Neural cell (in vitro differentiated cells): ENCODE measurements around the gene ADAMTS15. TPM values are rescaled to one million over a fixed set of nuclear protein-coding genes. Genes with fewer than 3 reads are reported as not detected.

Experiments used
- H2AFZ ChIP-seq: fragments of 200-600, 300-800 bp; sonication (generic), shearing (Covaris generic); 2 replicates; pipeline ENCODE4 v1.6.0; 2014; ENCODE audit warnings: low read depth, mild to moderate bottlenecking, antibody characterized with exemption, low read length, moderate library complexity
- H3F3A ChIP-seq: fragments of 200-600 bp; shearing (Covaris generic); 2 replicates; pipeline ENCODE4 v1.6.1; 2016; ENCODE audit warnings: mild to moderate bottlenecking, moderate library complexity, mixed read lengths, antibody characterized with exemption, low read length; ENCODE audit not compliant: insufficient read depth, poor library complexity, severe bottlenecking
- H3K27ac ChIP-seq: fragments of 200-600, 300-800 bp; sonication (generic), shearing (Covaris generic); 2 replicates; pipeline ENCODE4 v1.5.1; 2014; ENCODE audit warnings: mild to moderate bottlenecking, low read length, moderate library complexity
- H3K27me3 ChIP-seq: fragments of 300-800, 200-600 bp; sonication (generic), shearing (Covaris generic); 2 replicates; pipeline ENCODE4 v1.6.0; 2014; ENCODE audit warnings: mild to moderate bottlenecking, low read depth, low read length, moderate library complexity; ENCODE audit not compliant: insufficient read depth
- H3K36me3 ChIP-seq: fragments of 300-800, 200-600 bp; sonication (generic), shearing (Covaris generic); 2 replicates; pipeline ENCODE4 v1.5.1; 2014; ENCODE audit warnings: mild to moderate bottlenecking, antibody characterized with exemption, low read length, moderate library complexity; ENCODE audit not compliant: insufficient read depth
- H3K4me2 ChIP-seq: fragments of 300-800, 200-600 bp; sonication (generic), shearing (Covaris generic); 2 replicates; pipeline ENCODE4 v1.6.0; 2014; ENCODE audit warnings: mild to moderate bottlenecking, low read length
- H3K4me3 ChIP-seq: fragments of 300-800, 200-600 bp; sonication (generic), shearing (Covaris generic); 2 replicates; pipeline ENCODE4 v1.5.1; 2014; ENCODE audit warnings: mild to moderate bottlenecking, low read length, moderate library complexity
- H3K79me2 ChIP-seq: fragments of 200-600 bp; shearing (Covaris generic); replicated peaks from 2 replicates; pipeline ENCODE4 v1.6.0; 2014; ENCODE audit warnings: mild to moderate bottlenecking, low read length, moderate library complexity; ENCODE audit not compliant: insufficient read depth
- H3K9ac ChIP-seq: fragments of 300-800, 200-600 bp; sonication (generic), shearing (Covaris generic); 2 replicates; pipeline ENCODE4 v1.6.1; 2016; ENCODE audit warnings: mild to moderate bottlenecking, low read length, mixed read lengths
- H3K9me2 ChIP-seq: fragments of 200-600 bp; shearing (Covaris generic); 2 replicates; pipeline ENCODE4 v1.6.1; 2016; ENCODE audit warnings: mild to moderate bottlenecking, low read length, mixed read lengths; ENCODE audit not compliant: insufficient read depth
- H3K9me3 ChIP-seq: fragments of 200-600, 300-800 bp; sonication (generic), shearing (Covaris generic); 2 replicates; pipeline ENCODE4 v1.6.1; 2016; ENCODE audit warnings: mild to moderate bottlenecking, mixed run types, low read length, moderate library complexity, mixed read lengths
- H4K20me1 ChIP-seq: fragments of 200-600 bp; shearing (Covaris generic); 2 replicates; pipeline ENCODE4 v1.6.1; 2016; ENCODE audit warnings: mild to moderate bottlenecking, mixed run types; ENCODE audit not compliant: insufficient read depth
- EP300 ChIP-seq: fragments of 450-650 bp; conservative IDR thresholded peaks from 2 replicates; pipeline ENCODE4 v1.6.1; 2014; ENCODE audit warnings: antibody characterized with exemption, mild to moderate bottlenecking, moderate library complexity; ENCODE audit not compliant: poor library complexity, severe bottlenecking
- EZH2 ChIP-seq: fragments of 200-600, 300-800 bp; shearing (Covaris generic), sonication (generic); IDR thresholded peaks from 2 replicates; pipeline ENCODE4 v1.6.1; 2014; ENCODE audit warnings: antibody characterized with exemption, low read length, borderline replicate concordance, mild to moderate bottlenecking; ENCODE audit not compliant: insufficient read depth, poor library complexity, severe bottlenecking
- MXI1 ChIP-seq: fragments of 450-650 bp; conservative IDR thresholded peaks from 2 replicates; pipeline ENCODE4 v1.6.1; 2014; ENCODE audit warnings: antibody characterized with exemption, mild to moderate bottlenecking; ENCODE audit not compliant: poor library complexity, severe bottlenecking
- RAD21 ChIP-seq: fragments of 450-650 bp; conservative IDR thresholded peaks from 2 replicates; pipeline ENCODE4 v1.6.1; 2014; ENCODE audit warnings: antibody characterized with exemption, mild to moderate bottlenecking, moderate library complexity
- SMC3 ChIP-seq: fragments of 450-650 bp; conservative IDR thresholded peaks from 2 replicates; pipeline ENCODE4 v1.6.1; 2014; ENCODE audit warnings: antibody characterized with exemption, mild to moderate bottlenecking, moderate library complexity; ENCODE audit not compliant: poor library complexity
- polyA plus RNA-seq: library from polyadenylated mRNA; depleted of rRNA; stranded (reverse); fragments of >200 nt; gene quantifications from 2 replicates; pipeline ENCODE4 v1.2.3, GENCODE V29; 2014
- TF ChIP-seq, protein P1 (sequence below): fragments of 450-650 bp; IDR thresholded peaks from 2 replicates; pipeline ENCODE4 v1.5.1; 2014; ENCODE audit warnings: antibody characterized with exemption, mild to moderate bottlenecking, moderate library complexity; ENCODE audit not compliant: poor library complexity, severe bottlenecking
- TF ChIP-seq, protein P2 (sequence below): IDR thresholded peaks from 2 replicates; pipeline ENCODE4 v1.6.1; 2012; ENCODE audit warnings: borderline replicate concordance

The ADAMTS15 gene
- polyA plus RNA-seq, 1 donor from 2014 or later: 1.1 TPM

DNA sequence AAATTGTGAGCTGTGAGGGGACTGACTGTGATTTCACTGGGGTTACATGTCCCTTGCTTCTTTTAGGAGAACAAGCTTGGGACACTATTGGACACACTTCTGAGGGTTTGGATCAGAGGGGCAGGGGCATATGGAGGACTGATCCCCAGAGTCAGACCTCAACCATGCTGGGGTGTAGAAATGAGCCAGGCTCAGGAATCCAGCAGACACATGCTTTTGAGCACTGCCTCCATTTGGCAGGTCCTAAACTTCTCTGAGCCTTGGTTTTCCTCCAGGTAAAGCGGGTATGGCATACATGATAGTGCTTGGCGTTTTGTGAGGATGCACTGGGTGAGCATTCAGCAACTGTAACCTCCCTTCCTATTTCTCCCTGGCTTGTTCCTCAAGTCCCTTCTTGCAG, 74.7 kb downstream of the ADAMTS15 start:
- H3K9ac ChIP-seq: no peak overlapping the region
- no peaks in the 10 kb centered on the region for H3K36me3 ChIP-seq
- no peak for TF ChIP-seq EP300
- TF ChIP-seq, protein P1, sequence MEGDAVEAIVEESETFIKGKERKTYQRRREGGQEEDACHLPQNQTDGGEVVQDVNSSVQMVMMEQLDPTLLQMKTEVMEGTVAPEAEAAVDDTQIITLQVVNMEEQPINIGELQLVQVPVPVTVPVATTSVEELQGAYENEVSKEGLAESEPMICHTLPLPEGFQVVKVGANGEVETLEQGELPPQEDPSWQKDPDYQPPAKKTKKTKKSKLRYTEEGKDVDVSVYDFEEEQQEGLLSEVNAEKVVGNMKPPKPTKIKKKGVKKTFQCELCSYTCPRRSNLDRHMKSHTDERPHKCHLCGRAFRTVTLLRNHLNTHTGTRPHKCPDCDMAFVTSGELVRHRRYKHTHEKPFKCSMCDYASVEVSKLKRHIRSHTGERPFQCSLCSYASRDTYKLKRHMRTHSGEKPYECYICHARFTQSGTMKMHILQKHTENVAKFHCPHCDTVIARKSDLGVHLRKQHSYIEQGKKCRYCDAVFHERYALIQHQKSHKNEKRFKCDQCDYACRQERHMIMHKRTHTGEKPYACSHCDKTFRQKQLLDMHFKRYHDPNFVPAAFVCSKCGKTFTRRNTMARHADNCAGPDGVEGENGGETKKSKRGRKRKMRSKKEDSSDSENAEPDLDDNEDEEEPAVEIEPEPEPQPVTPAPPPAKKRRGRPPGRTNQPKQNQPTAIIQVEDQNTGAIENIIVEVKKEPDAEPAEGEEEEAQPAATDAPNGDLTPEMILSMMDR: no peak
- TF ChIP-seq, protein P2, sequence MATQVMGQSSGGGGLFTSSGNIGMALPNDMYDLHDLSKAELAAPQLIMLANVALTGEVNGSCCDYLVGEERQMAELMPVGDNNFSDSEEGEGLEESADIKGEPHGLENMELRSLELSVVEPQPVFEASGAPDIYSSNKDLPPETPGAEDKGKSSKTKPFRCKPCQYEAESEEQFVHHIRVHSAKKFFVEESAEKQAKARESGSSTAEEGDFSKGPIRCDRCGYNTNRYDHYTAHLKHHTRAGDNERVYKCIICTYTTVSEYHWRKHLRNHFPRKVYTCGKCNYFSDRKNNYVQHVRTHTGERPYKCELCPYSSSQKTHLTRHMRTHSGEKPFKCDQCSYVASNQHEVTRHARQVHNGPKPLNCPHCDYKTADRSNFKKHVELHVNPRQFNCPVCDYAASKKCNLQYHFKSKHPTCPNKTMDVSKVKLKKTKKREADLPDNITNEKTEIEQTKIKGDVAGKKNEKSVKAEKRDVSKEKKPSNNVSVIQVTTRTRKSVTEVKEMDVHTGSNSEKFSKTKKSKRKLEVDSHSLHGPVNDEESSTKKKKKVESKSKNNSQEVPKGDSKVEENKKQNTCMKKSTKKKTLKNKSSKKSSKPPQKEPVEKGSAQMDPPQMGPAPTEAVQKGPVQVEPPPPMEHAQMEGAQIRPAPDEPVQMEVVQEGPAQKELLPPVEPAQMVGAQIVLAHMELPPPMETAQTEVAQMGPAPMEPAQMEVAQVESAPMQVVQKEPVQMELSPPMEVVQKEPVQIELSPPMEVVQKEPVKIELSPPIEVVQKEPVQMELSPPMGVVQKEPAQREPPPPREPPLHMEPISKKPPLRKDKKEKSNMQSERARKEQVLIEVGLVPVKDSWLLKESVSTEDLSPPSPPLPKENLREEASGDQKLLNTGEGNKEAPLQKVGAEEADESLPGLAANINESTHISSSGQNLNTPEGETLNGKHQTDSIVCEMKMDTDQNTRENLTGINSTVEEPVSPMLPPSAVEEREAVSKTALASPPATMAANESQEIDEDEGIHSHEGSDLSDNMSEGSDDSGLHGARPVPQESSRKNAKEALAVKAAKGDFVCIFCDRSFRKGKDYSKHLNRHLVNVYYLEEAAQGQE: no peak
- H4K20me1 ChIP-seq: no peaks in the 10 kb centered on the region
- no peaks in the 10 kb centered on the region for H3K9me2 ChIP-seq
- no peaks in the 10 kb centered on the region for H3F3A ChIP-seq
- no peak overlapping the region for H2AFZ ChIP-seq
- H3K27me3 ChIP-seq: no peaks in the 10 kb centered on the region
- no peak overlapping the region for H3K27ac ChIP-seq
- H3K4me3 ChIP-seq: no peak overlapping the region
- no peaks in the 10 kb centered on the region for H3K9me3 ChIP-seq
- H3K4me2 ChIP-seq: no peak overlapping the region
- no peaks in the 10 kb centered on the region for H3K79me2 ChIP-seq

GRCh38 chr11:130523609-130524008, 75.2 kb downstream of the ADAMTS15 start:
- Histone ChIP-seq H3K4me3 (no peak overlapping the region), H3K4me2 (no peak overlapping the region), H3F3A (no peaks in the 10 kb centered on the region), H3K79me2 (no peaks in the 10 kb centered on the region), H3K9me2 (no peaks in the 10 kb centered on the region), H3K27ac (no peak overlapping the region), H3K27me3 (no peaks in the 10 kb centered on the region), H4K20me1 (no peaks in the 10 kb centered on the region), H3K9me3 (no peaks in the 10 kb centered on the region), H3K9ac (no peak overlapping the region), H2AFZ (no peak overlapping the region), H3K36me3 (no peaks in the 10 kb centered on the region)
- TF ChIP-seq, protein P1: no peak
- TF ChIP-seq RAD21: no peak
- TF ChIP-seq SMC3: no peak
- TF ChIP-seq EZH2: no peak
- TF ChIP-seq, protein P2: no peak
- TF ChIP-seq EP300: no peak
- no peak for TF ChIP-seq MXI1
